ENCODE results near the gene JAGN1.
"Not testable (repeated sequence)": the region's sequence is repeated elsewhere in the genome, so short reads cannot be mapped to it uniquely, and the experiment has no call there.

Gene JAGN1

GRCh38 chr3:9867106-9867505, 23.3 kb upstream of the JAGN1 start:
- no peak for DNase-seq

- no peak for DNase-seq
These were observed 20.5 kb upstream of the JAGN1 start for GRCh38 chr3:9869955-9870354.

DNA sequence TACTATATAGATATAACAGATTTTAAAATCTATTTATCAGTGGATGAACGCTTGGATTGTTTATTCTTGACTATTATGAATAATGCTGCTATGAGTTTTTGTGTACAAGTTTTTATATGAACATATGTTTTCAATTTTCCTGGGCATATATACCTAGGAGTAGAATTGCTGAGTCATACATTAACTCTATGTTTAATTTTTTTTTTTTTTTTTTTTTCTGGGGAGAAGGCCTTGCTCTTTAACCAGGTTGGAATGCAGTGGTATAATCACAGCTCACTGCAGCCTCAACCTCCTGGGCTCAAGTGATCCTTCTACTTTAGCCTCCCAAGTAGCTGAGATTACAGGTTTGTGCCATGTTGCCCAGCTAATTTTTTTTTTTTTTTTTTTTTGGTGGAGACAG, 19.4 kb upstream of the JAGN1 start:
- DNase-seq = no peak

- not testable (repeated sequence) for DNase-seq
These were observed 18.3 kb upstream of the JAGN1 start for GRCh38 chr3:9872067-9872466.

- no peak for DNase-seq
These were observed 15.0 kb upstream of the JAGN1 start for GRCh38 chr3:9875448-9875847.

DNA sequence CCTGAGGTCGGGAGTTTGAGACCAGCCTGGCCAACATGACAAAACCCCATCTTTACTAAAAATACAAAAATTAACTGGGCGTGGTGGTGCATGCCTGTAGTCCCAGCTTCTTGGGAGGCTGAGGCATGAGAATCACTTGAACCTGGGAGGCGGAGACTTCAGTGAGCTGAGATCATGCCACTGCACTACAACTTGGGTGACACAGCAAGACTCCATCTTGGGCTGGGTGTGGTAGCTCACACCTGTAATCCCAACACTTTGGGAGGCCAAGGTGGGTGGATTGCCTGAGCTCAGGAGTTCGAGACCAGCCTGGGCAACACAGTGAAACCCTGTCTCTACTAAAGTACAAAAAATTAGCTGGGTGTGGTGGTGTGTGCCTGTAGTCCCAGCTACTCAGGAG, 14.2 kb upstream of the JAGN1 start:
- not testable (repeated sequence) for DNase-seq

GRCh38 chr3:9876991-9877390, 13.4 kb upstream of the JAGN1 start:
- DNase-seq = no peak

DNA sequence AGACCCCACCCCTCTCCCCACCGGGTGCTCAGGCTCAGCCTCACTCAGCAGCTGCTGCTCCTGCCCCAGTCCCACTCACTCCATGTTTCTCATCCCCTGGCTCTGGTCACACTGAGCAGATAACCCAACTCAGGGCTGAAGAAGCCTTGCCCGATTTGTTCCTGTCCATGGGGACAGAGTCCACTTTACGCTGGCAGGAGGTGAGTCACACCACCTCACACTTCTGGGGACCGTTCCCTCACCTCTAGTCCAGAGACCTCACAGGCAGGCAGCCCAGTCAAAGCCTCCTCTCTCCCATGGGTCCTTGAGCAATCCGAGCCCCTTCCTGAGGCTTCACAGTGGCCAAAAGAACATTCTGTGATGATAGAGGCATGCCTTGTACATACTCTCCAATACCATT, 11.7 kb upstream of the JAGN1 start:
- DNase-seq = no peak

DNA sequence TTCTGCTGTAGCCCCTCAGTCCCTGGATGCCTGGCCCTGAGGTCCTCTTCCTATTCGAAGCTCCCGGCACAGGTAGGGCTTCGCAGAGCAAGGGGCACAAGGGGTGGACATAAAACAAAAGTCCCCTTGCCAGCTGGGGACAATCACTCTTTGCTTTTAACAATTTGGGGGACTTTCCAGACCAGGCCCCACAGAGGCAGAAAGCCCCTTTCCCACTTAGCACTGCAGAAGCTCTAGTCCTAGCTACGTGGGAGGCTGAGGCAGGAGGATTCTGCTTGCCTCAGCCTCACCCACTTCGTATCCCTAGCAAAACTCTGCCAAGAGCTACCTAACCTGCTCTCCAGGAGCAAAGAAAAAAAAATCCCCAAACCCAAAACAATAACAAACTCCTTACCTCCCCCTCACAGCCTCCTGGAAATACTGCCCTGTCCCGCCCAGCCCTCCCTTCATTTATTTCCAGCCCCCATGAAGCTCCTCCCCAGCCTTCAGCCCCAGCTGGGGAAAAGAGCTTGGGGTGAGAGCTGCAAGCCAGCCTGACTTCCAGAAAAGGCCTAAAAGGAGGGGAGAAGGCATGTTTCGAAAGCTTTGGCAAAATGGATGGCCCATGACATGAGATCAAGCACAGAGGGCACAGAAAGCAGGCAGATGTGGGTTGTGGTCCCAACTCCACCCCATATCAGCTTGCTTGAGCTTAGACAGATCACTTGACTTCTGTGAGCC, 10.4 kb upstream of the JAGN1 start, which contains the start of gene CIDEC:
CIDEC (minus strand) TSS at position 424 of the 720 bp plus-strand sequence. CDS start 1,767 bp downstream, outside the sequence.
- no peak for DNase-seq

DNA sequence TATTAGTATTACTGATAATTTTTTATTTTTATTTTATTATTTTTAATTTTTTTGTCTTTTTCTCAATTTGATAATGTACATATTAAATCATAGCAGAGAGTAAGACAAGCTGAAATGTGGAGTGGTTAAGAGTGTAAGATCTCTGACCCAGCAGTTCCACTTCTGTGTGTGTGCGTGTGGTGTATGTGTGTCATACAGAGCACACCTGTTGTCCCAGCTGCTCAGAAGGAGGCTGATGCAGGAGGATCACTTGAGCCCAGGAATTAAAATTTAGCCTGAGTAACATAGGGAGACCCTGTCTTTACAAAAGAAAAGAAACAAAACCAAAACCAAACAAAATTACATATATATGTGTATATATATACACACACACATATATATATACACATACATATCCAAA, 9.0 kb upstream of the JAGN1 start:
- DNase-seq = no peak

- no peak for DNase-seq
These were observed 6.5 kb upstream of the JAGN1 start for GRCh38 chr3:9883706-9884554.

- DNase-seq = no peak
These were observed 5.8 kb upstream of the JAGN1 start for GRCh38 chr3:9884555-9885165.

DNA sequence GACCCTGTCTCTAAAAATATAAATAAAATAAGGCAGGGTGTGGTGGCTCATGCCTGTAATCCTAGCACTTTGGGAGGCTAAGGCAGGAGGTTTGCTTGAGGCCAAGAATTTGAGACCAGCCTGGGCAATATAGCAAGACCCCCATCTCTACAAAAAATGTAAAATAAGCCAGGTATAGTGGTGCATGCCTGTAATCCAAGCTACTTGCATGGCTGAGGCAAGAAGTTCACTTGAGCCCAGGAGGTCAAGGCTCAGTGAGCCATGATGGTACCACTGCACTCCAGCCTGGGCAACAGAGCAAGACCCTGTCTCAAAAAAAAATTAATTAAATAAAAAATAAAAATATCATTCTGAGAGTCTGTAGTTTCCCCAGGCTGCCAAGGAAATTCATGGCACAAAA, 4.1 kb upstream of the JAGN1 start:
- no peak for DNase-seq

GRCh38 chr3:9887480-9887879, 2.9 kb upstream of the JAGN1 start:
- no peak for DNase-seq

DNA sequence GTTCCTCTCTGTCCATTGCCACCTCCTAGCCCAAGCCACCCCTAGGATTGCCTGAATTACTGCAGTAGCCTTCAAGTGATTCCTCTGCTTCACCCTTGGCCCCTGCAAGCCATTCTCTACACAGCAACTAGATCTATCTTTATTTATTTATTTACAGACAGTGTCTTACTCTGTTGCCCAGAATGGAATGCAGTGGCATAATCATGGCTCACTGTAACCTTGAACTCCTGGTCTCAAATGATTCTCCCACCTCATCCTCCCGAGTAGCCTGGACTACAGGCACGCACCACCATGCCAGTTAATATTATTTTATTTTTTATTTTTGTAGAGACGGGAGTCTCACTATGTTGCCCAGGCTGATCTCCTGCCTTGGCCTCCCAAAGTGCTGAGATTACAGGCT, 1.9 kb upstream of the JAGN1 start:
- no peak for DNase-seq

- DNase-seq = no peak
These were observed 1.0 kb upstream of the JAGN1 start for GRCh38 chr3:9889405-9889804.

- no peak for DNase-seq
These were observed 737 bp downstream of the JAGN1 start for GRCh38 chr3:9891072-9891622.

- DNase-seq = no peak
These were observed 3.3 kb downstream of the JAGN1 start for GRCh38 chr3:9893739-9894138.

DNA sequence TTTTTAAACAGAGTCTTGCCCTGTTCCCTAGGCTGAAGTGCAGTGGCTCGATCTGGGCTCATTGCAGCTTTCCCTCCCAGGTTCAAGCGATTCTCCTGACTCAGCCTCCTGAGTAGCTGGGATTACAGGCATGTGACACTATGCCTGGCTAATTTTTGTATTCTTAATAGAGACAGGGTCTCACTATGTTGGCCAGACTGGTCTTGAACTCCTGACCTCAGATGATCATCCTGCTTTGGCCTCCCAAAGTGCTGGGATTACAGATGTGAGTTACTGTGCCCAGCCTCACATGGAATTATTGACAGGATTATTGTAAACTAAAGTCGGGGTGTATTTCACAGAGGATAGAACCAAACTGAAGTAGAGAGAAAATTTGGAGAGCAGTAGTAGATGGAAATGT, 5.3 kb downstream of the JAGN1 start:
- DNase-seq = not testable (repeated sequence)

GRCh38 chr3:9896755-9897407, 6.5 kb downstream of the JAGN1 start:
- not testable (repeated sequence) for DNase-seq

- DNase-seq = no peak
These were observed 7.3 kb downstream of the JAGN1 start for GRCh38 chr3:9897408-9898372.
